ENCODE measurements around the gene YAF2. TPM values are rescaled to one million over a fixed set of nuclear protein-coding genes. Genes with fewer than 3 reads are reported as not detected.

Gene YAF2
- total and polyA plus RNA-seq, 2 experiments from 2014 or later = 1.0 TPM

- ATAC-seq (no peak), DNase-seq (ENCODE audit: low spot score) (no peak)
- Histone ChIP-seq H3K4me1 (ENCODE audit: insufficient read depth) (peaks cover 11% of the 10 kb centered on the region), H3K9me2 (ENCODE audit: insufficient read depth) (peaks cover 4% of the 10 kb centered on the region; the same call in 1 of the 2 replicates), H3K27ac (ENCODE audit: low read depth) (no peak overlapping the region), H3K36me3 (ENCODE audit: insufficient read depth) (no peaks in the 10 kb centered on the region), H3F3A (replicated peaks; ENCODE audit: low read depth) (no peaks in the 10 kb centered on the region), H3K4me2 (no peak overlapping the region), H3K27me3 (ENCODE audit: insufficient read depth) (no peaks in the 10 kb centered on the region), H3K79me2 (replicated peaks; ENCODE audit: insufficient read depth) (no peaks in the 10 kb centered on the region), H2AFZ (no peak overlapping the region), H3K4me3 (no peak overlapping the region), H4K20me1 (replicated peaks; ENCODE audit: insufficient read depth) (no peaks in the 10 kb centered on the region)
- no peak overlapping the region for H3K4me3 Mint-ChIP-seq
- TF ChIP-seq STAT1 (IDR thresholded peaks at IDR 0.05; ENCODE audit: unreplicated experiment) (no peak), NANOG (IDR thresholded peaks at IDR 0.05; ENCODE audit: borderline replicate concordance) (no peak), ETS1 (IDR thresholded peaks at IDR 0.05) (no peak), REST (IDR thresholded peaks at IDR 0.05; ENCODE audit: unreplicated experiment) (no peak), EZH2phosphoT487 (IDR thresholded peaks at IDR 0.05; ENCODE audit: unreplicated experiment) (no peak), ZNF331 (CRISPR knock-in tag; IDR thresholded peaks at IDR 0.05; ENCODE audit: low read depth) (no peak), POLR2AphosphoS5 (IDR thresholded peaks at IDR 0.05; ENCODE audit: low read depth) (no peak), EZH2 (IDR thresholded peaks at IDR 0.05; ENCODE audit: low read depth, unreplicated experiment) (no peak), JUNB (IDR thresholded peaks at IDR 0.05; ENCODE audit: unreplicated experiment) (no peak), ZNF114 (CRISPR knock-in tag; IDR thresholded peaks at IDR 0.05) (no peak), CREB1 (CRISPR knock-in tag; IDR thresholded peaks at IDR 0.05; ENCODE audit: low read depth) (no peak), CTCF (conservative IDR thresholded peaks at IDR 0.05; ENCODE audit: low read depth in 2 of 2) (no peak), ZNF462 (CRISPR knock-in tag; IDR thresholded peaks at IDR 0.05) (no peak)
- H3K36me3 Mint-ChIP-seq (ENCODE audit: low read depth) = peaks cover 4% of the 10 kb centered on the region; the same call in 1 of the 3 replicates
- H3K27ac Mint-ChIP-seq = no peak overlapping the region
- H3K27me3 Mint-ChIP-seq (ENCODE audit: insufficient read depth, low read depth, poor library complexity) = no peaks in the 10 kb centered on the region
- peaks cover 6% of the 10 kb centered on the region; the same call in 2 of the 3 replicates for H3K9me3 Mint-ChIP-seq
- H3K4me1 Mint-ChIP-seq = peaks cover 12% of the 10 kb centered on the region; the same call in 2 of the 3 replicates
Measured at GRCh38 chr12:42180990-42181596, 57.0 kb downstream of the YAF2 start.
